Endothelial cell of umbilical vein (primary cell): ENCODE measurements around the gene ARID1B. TPM values are rescaled to one million over a fixed set of nuclear protein-coding genes. Genes with fewer than 3 reads are reported as not detected.

Experiments used
- BruUV-seq: library from RNA; stranded (reverse); fragments of 400-500 nt; replicated peaks from 2 replicates; lab custom pipeline; 2021; lab: Mats Ljungman, UMichigan
- CTCF ChIA-PET: fragments of 300-600, 350-600 bp; sonication (Branson Sonifier 250); formaldehyde crosslinking; loops from one replicate; lab custom pipeline; 2021; ENCODE audit warnings: antibody characterized with exemption, inconsistent platforms; lab: Charles Lee
- POLR2A ChIA-PET: fragments of 300-600, 350-600 bp; sonication (Branson Sonifier 250); formaldehyde crosslinking; loops from one replicate; lab custom pipeline; 2021; ENCODE audit warnings: antibody characterized with exemption, inconsistent platforms; lab: Charles Lee
- DNase-seq: peaks from one replicate; pipeline ENCODE4 v3.0.0-alpha.2; 2011; ENCODE audit warnings: low read depth, low spot score
- FAIRE-seq: peaks from 2 replicates; lab custom pipeline; 2011; peaks lifted over from hg19 to GRCh38; lab: Jason Lieb, UNC
- H2AFZ ChIP-seq: 2 replicates; pipeline ENCODE4 v1.6.0; 2012; ENCODE audit warnings: low read depth, low read length, control low read depth, inconsistent platforms
- H3K27ac ChIP-seq: 2 replicates; pipeline ENCODE4 v1.5.1; 2011; ENCODE audit warnings: low read depth, mild to moderate bottlenecking, control low read depth, low read length, moderate library complexity; ENCODE audit not compliant: insufficient read depth
- H3K27me3 ChIP-seq, 2 experiments: 2 replicates each; pipeline versions ENCODE4 v1.6.0 to v1.6.1; 2011; ENCODE audit warnings: low read length in 2 of 2, mixed read lengths in 1 of 2; ENCODE audit not compliant: control insufficient read depth in 2 of 2, insufficient read depth in 2 of 2
- H3K36me3 ChIP-seq, 2 experiments: 2 replicates in 1 of 2; 3 replicates in 1 of 2; pipeline ENCODE4 v1.5.1; 2011; ENCODE audit warnings: low read length in 2 of 2, mild to moderate bottlenecking in 1 of 2, moderate library complexity in 1 of 2; ENCODE audit not compliant: control insufficient read depth in 2 of 2, insufficient read depth in 2 of 2; ENCODE audit errors: extremely low read depth in 1 of 2
- H3K4me1 ChIP-seq: 3 replicates; pipeline ENCODE4 v1.5.1; 2011; ENCODE audit warnings: mild to moderate bottlenecking, low read length; ENCODE audit not compliant: control insufficient read depth, insufficient read depth; ENCODE audit errors: extremely low read depth
- H3K4me2 ChIP-seq: 2 replicates; pipeline ENCODE4 v1.6.1; 2011; ENCODE audit warnings: low read length, control low read depth, mixed read lengths; ENCODE audit not compliant: insufficient read depth
- H3K4me3 ChIP-seq, 3 experiments: fragments of 200-600 bp in 1 of 3; sonication (generic), shearing (Covaris generic) in 1 of 3; replicated peaks in 1 of 3; 2 replicates each; pipeline ENCODE4 v1.5.1; 2011 to 2016; ENCODE audit warnings: control low read depth in 3 of 3, low read length in 3 of 3, mild to moderate bottlenecking in 2 of 3, inconsistent platforms in 1 of 3, low read depth in 1 of 3, moderate library complexity in 1 of 3; ENCODE audit not compliant: insufficient read depth in 1 of 3
- H3K79me2 ChIP-seq: 2 replicates; pipeline ENCODE4 v1.6.0; 2012; ENCODE audit warnings: low read length, inconsistent platforms; ENCODE audit not compliant: control insufficient read depth, insufficient read depth
- H3K9ac ChIP-seq: replicated peaks from 2 replicates; pipeline ENCODE3; 2011; ENCODE audit warnings: low read length, control low read depth; ENCODE audit not compliant: insufficient read depth; ENCODE audit errors: extremely low read depth
- H3K9me1 ChIP-seq: replicated peaks from 3 replicates; pipeline ENCODE4 v1.6.0; 2011; ENCODE audit warnings: mild to moderate bottlenecking, low read length; ENCODE audit not compliant: control insufficient read depth, insufficient read depth; ENCODE audit errors: extremely low read depth
- H3K9me3 ChIP-seq: replicated peaks from 2 replicates; pipeline ENCODE4 v1.5.1; 2012; ENCODE audit warnings: low read length, inconsistent platforms; ENCODE audit not compliant: control insufficient read depth, insufficient read depth
- H4K20me1 ChIP-seq: replicated peaks from 2 replicates; pipeline ENCODE3; 2011; ENCODE audit warnings: mild to moderate bottlenecking, low read length; ENCODE audit not compliant: control insufficient read depth, insufficient read depth; ENCODE audit errors: extremely low read depth
- EZH2 ChIP-seq: IDR thresholded peaks from 2 replicates; pipeline ENCODE4 v1.6.1; 2012; ENCODE audit warnings: borderline replicate concordance, low read depth, mild to moderate bottlenecking, moderate library complexity, low read length, inconsistent platforms; ENCODE audit not compliant: severe bottlenecking
- FOS ChIP-seq: IDR thresholded peaks from 2 replicates; pipeline ENCODE4 v1.6.1; 2011; ENCODE audit warnings: mild to moderate bottlenecking, low read length, moderate library complexity, borderline replicate concordance; ENCODE audit not compliant: insufficient read depth
- GATA2 ChIP-seq: IDR thresholded peaks from 2 replicates; pipeline ENCODE4 v1.7.0; 2011; ENCODE audit warnings: low read depth, mild to moderate bottlenecking, moderate library complexity, mixed read lengths, low read length; ENCODE audit not compliant: insufficient read length, insufficient read depth
- JUN ChIP-seq: IDR thresholded peaks from 2 replicates; pipeline ENCODE4 v1.6.1; 2011; ENCODE audit warnings: borderline replicate concordance, low read depth; ENCODE audit not compliant: insufficient read length, insufficient read depth
- MAX ChIP-seq: IDR thresholded peaks from 2 replicates; pipeline ENCODE4 v1.6.1; 2011; ENCODE audit not compliant: insufficient read depth, insufficient read length
- MYC ChIP-seq: IDR thresholded peaks from one replicate; pipeline ENCODE4 v1.6.1; 2011; ENCODE audit warnings: mild to moderate bottlenecking, low read depth, low read length
- POLR2A ChIP-seq: IDR thresholded peaks from 2 replicates; pipeline ENCODE4 v1.6.1; 2012; ENCODE audit warnings: low read depth, mild to moderate bottlenecking, control low read depth, low read length
- POLR2AphosphoS5 ChIP-seq: IDR thresholded peaks from 2 replicates; pipeline ENCODE4 v1.6.1; 2012; ENCODE audit warnings: low read depth, mild to moderate bottlenecking, control low read depth, low read length, moderate library complexity; ENCODE audit not compliant: insufficient read depth
- dilution Hi-C: fragments of 300-500 bp; cut with MboI; formaldehyde crosslinking; loops from one replicate; pipeline ENCODE4 v1.15.0; 2019; ENCODE audit warnings: low sequenced_read_pairs; ENCODE audit not compliant: extremely low pct_ligation_motif_present
- intact Hi-C: fragments of 100-400 bp; cut with micrococcal nuclease; formaldehyde crosslinking; loops from one replicate; pipeline ENCODE4 v1.10.0; 2022
- polyA plus RNA-seq, 4 experiments: library from polyadenylated mRNA; depleted of rRNA in 3 of 4; stranded (reverse) in 3 of 4; unstranded in 1 of 4; fragments of >200 nt; gene quantifications; 2 replicates each; pipeline versions ENCODE4 v1.2.1 to v1.2.3, GENCODE V29; 2011 to 2012; ENCODE audit warnings: missing spikeins in 1 of 4
- total RNA-seq: library from RNA; stranded (reverse); gene quantifications from 2 replicates; pipeline ENCODE4 v1.2.3, GENCODE V29; 2021
- TF ChIP-seq, protein P1 (sequence below), 2 donors: IDR thresholded peaks; 1 replicate in 1 of 2; 2 replicates in 1 of 2; pipeline ENCODE4 v1.5.1; 2011; ENCODE audit warnings: low read length in 2 of 2, mild to moderate bottlenecking in 2 of 2, moderate library complexity in 2 of 2, control low read depth in 1 of 2, inconsistent platforms in 1 of 2, low read depth in 1 of 2; ENCODE audit not compliant: insufficient read depth in 1 of 2; ENCODE audit errors: extremely low read depth in 1 of 2

Gene ARID1B
- total and polyA plus RNA-seq, 2 donors (not counting 3 experiments of a cell fraction or from before 2014, with no cell fraction given) = 21.8 to 89.5 TPM

GRCh38 chr6:157107915-157108651 lies 330.9 kb downstream of the ARID1B start:
- no peaks in the 10 kb centered on the region for H4K20me1 ChIP-seq
- H3K36me3 ChIP-seq = peaks cover 0 to 3% of the 10 kb centered on the region in 2 experiments
- no peak for FAIRE-seq
- H3K27me3 ChIP-seq = no peaks in the 10 kb centered on the region
- H3K9me1 ChIP-seq = no peaks in the 10 kb centered on the region
- no peak overlapping the region for H3K4me2 ChIP-seq
- H3K27ac ChIP-seq = peak overlapping the region; percentile 15
- H3K9me3 ChIP-seq = no peaks in the 10 kb centered on the region
- H3K9ac ChIP-seq = no peak overlapping the region
- H3K79me2 ChIP-seq = no peaks in the 10 kb centered on the region
- H2AFZ ChIP-seq = no peak overlapping the region
- CTCF ChIA-PET = interaction anchor here (1.1 to 2.0 kb wide), 3 partner anchors 21 to 74 kb away, joined by 3 to 4 read pairs (median 4); no protein-coding TSS in a partner anchor
- peak; percentile 74 for DNase-seq
- BruUV-seq = no TSS peak
- H3K4me1 ChIP-seq = peaks cover 4% of the 10 kb centered on the region
- no peak overlapping the region for H3K4me3 ChIP-seq
- POLR2A ChIA-PET = no interaction called here
- intact Hi-C loops (loop anchor here (1.0 kb wide), 1 partner anchor 19 kb away; no protein-coding TSS in a partner anchor), dilution Hi-C loops (no loop called here)
- TF ChIP-seq MAX = no peak
- peak; percentile 54 for TF ChIP-seq JUN
- TF ChIP-seq FOS = peak; percentile 64

DNA sequence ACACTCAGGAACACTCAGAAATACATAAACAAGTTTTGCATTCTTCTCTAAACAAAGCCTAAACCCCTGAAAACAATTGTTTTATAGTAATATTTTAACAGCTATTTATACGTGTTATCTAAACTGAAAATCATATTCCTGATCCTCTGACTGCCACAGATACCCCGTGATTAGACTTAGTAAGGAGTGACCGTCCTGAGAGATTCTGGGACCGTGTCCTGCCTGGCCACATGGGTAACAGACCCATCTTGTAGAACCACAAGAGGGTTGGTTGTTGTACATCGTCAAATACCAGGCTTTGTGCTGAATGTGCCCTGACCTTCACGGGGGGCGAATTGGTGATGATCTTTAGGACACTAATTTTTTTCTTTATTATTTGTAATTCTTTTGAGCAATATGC lies 331.7 kb downstream of the ARID1B start:
- DNase-seq = no peak
- POLR2A ChIA-PET = no interaction called here
- H3K9ac ChIP-seq = no peak overlapping the region

More for the DNA sequence above, 331.7 kb downstream of the ARID1B start:
- H3K79me2 ChIP-seq = no peaks in the 10 kb centered on the region
- H3K36me3 ChIP-seq = peaks cover 0 to 7% of the 10 kb centered on the region in 2 experiments
- H2AFZ ChIP-seq = no peak overlapping the region
- TF ChIP-seq POLR2AphosphoS5 (no peak), FOS (no peak), MAX (no peak), MYC (no peak), JUN (no peak), EZH2 (no peak), GATA2 (no peak), POLR2A (no peak)
- TF ChIP-seq, protein P1, sequence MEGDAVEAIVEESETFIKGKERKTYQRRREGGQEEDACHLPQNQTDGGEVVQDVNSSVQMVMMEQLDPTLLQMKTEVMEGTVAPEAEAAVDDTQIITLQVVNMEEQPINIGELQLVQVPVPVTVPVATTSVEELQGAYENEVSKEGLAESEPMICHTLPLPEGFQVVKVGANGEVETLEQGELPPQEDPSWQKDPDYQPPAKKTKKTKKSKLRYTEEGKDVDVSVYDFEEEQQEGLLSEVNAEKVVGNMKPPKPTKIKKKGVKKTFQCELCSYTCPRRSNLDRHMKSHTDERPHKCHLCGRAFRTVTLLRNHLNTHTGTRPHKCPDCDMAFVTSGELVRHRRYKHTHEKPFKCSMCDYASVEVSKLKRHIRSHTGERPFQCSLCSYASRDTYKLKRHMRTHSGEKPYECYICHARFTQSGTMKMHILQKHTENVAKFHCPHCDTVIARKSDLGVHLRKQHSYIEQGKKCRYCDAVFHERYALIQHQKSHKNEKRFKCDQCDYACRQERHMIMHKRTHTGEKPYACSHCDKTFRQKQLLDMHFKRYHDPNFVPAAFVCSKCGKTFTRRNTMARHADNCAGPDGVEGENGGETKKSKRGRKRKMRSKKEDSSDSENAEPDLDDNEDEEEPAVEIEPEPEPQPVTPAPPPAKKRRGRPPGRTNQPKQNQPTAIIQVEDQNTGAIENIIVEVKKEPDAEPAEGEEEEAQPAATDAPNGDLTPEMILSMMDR (IDR thresholded peaks at IDR 0.05; ENCODE audit: extremely low read depth in 1 of 2, insufficient read depth in 1 of 2, low read depth in 1 of 2, low read length in 2 of 2) = no peak
- no peaks in the 10 kb centered on the region for H3K9me3 ChIP-seq
- no peaks in the 10 kb centered on the region for H3K27me3 ChIP-seq
- no peaks in the 10 kb centered on the region for H4K20me1 ChIP-seq
- H3K9me1 ChIP-seq = no peaks in the 10 kb centered on the region
- no peak overlapping the region for H3K4me3 ChIP-seq
- intact Hi-C loops = no loop called here
- H3K27ac ChIP-seq = no peak overlapping the region
- BruUV-seq = no TSS peak
- CTCF ChIA-PET = interaction anchor here (1.7 kb wide), 1 partner anchor 20 kb away, joined by 4 read pairs; no protein-coding TSS in a partner anchor
- dilution Hi-C loops = no loop called here
- H3K4me1 ChIP-seq = peaks cover 4% of the 10 kb centered on the region
- FAIRE-seq = no peak
- H3K4me2 ChIP-seq = no peak overlapping the region
